NOMO-1 (cell line): ENCODE results near the gene EXOSC7.
A peak's percentile ranks its signal among the peaks of the same experiment; 100 is the strongest.

Experiments
- DNase-seq, 2 experiments: peaks; one replicate each; lab custom pipeline; 2025; ENCODE audit not compliant: unreplicated experiment in 2 of 2; lab: John Stamatoyannopoulos, UW

EXOSC7 gene

DNA sequence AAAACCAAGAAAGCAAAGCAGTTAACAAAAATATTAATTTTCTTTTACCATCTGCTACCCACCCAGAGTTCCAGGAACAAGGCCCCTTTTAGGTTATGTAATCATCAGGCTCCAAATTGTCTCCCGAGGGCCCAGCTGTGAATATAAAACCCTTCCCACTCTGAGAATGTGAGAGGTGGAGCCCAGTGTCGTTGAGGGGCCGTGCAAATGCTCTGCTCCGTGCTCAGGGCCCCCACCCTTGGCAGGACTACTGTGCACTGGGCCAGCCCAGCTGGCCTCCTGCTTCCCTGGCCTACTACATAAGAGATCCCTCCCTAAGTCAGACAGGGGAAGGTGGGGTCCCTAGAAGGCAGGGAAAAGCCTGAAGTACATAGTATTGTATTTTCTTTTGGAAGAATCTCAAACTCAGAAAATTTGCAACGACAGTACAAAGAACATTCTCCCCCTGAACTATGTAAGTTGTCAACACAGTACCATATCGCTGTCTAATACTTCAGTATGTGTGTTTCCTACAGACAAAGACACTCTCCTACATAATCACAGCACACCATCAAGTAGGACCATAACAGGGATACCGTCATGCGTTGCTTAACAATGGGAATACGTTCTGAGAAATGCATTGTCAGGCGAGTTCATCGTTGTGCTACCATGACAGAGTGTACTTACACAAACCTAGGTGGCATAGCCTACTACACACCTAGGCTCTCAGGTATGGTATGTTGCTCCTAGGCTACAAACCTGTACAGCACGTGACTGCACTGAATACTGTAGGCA is 45.7 kb downstream of the EXOSC7 start:
- no peak for DNase-seq

DNA sequence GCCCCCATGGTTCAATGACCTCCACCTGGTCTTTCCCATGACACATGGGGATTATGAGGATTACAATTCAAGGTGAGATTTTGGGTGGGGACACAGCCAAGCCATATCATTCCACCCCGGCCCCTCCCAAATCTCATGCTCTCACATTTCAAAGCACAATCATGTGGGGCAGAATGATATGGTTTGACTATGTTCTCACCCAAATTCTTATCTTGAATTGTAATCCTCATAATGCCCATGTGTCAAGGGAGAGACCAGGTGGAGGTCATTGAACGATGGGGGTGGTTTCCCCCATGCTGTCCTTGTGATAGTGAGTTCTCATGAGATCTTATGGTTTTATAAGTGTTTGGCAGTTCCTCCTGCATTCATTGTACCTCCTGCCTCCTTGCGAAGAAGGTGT is 47.6 kb downstream of the EXOSC7 start:
- no peak for DNase-seq

DNA sequence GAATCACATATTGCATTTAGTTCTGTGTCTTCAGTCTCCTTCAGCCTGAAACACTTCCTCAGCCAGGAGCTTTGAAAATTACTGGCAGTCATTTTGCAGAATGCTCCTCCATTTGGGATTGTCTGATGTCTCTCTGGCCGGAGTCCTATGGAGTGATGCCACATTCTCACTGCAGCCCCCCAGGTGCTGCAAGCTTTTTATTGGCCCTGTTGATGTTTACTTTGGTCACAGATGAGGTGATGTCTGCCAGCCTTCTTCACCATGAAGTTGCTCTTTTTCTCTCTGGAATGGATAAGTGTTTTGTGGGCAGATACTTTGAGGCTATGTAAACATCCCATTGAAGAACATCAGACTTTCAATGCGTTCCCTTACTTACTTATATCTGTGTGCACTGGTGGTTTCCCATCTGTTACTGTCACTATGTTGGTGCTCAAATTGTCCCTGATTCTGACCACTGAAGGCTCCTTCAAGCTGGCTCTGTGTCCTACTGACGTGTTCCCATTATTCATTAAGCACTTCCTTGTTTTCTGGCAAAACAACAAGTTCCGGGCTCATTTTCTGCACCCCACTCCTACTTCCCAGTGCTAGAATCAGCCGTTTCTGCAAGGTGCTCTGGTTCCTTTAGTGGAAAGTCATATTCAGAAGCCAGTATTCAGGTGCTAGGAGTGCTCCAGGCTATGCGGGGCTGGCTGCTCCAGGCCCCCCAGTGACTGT is 48.7 kb downstream of the EXOSC7 start:
- DNase-seq, result no peak

DNA sequence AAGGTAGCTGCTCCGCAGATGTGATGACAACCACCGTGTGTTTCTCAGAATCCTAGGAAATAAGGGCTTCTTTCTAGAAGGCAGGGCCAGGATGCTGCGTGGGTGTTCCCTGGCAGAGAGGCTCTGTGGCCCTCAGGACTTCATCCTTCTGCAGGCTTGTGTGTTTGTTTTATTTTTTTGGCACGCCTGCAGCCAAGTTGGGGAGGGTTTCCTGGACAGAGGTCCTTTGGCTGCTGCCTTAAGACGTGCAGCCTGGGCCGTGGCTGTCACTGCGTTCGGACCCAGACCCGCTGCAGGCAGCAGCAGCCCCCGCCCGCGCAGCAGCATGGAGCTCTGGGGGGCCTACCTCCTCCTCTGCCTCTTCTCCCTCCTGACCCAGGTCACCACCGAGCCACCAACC is 50.0 kb downstream of the EXOSC7 start, which contains the start of gene CLEC3B:
Gene CLEC3B, plus strand, starts transcription at position 266 of the 400 bp plus-strand sequence. Its CDS starts 60 bp downstream, at position 326.
- no peak for DNase-seq

DNA sequence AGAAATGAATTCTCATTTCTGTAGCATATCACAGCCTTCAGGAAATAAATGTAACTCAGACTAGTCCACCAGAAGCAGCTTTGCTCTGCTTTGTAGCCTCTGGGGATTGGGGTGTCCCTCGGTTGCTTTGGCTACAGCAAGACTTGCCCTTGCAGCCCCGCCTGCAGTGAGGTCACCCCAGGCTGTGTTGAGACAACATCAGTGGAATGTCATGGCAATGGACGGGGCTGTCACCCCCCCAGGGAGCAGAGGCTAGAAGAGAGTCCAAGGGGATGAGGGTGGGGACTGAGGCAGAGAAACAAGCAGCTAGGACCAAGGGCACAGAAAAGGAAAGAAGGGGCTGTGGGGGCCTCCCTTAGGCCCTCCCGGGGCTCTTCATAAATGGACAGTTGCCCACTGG is 50.9 kb downstream of the EXOSC7 start:
- DNase-seq, result no peak

DNA sequence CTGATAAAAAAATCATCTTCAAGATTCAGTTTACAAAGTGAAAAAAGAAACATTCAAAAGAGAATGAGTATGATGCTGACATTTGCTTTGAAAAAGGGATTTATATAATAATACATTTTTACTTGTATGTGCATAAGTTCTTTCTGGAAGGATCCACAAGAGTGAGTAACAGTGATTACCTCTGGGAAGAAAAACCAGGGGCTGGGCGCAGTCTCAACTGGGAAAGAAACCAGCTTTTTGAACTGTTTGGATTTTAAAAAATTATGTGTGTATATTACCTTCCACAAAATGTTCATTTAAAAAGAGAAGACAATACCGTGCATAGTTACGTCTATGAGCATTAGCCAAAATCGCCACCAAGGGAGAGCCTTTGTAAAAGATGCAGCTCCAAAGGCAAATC is 51.4 kb downstream of the EXOSC7 start:
- DNase-seq, result no peak

DNA sequence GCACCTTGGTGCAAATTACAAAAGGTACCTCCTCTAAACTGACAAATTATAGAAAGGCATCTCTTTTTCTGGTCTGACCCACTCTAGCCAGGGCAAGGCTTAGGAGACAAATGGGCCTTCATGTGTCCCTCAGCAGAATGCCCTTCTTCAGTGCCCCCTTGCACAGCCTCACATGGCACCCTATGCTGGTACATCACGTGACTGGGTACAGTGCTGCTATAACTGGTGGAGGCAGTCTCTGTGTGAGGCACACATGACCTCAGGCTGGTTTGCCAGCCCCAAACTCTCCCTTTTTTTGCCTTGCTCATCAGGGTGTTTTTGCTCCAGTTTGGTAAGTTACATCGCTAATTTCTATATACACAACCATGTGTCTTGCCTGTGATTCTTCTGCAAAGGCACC is 53.2 kb downstream of the EXOSC7 start:
- no peak for DNase-seq

DNA sequence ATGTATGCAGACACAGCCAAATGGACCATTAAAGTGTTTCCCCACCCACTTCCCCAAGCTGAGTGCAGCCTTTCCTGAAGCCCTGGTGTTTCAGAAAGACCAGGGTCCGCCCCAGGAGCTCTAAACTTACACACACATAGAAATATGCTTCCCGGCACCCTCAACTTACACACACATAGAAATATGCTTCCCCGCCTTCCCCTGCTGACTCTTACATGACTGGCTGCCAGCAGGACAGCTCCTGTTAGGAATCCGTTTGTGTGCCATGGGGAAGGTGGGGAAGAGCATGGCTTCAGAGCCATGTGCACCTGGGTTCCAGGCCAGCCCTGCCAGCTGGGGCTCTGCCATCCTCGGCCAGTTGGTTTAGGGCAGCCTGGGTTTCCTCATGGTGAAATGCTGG is 53.6 kb downstream of the EXOSC7 start:
- no peak for DNase-seq

DNA sequence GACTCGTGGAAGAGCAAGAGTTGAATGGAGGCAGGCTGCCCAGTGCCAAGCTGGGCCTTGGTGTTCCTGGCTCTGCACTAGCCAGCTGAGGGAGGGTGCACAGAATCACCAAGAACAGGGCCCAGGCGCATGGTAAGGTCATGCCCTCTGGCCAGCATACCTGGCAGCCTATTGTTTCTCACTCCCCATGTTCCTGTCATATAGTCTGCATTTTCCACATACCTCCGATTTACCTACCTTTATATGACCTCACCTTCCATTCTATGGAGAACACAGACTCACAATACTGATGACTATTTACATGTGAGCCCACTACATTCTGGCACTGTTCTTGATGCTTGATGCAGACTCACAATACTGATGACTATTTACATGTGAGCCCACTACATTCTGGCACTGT is 55.5 kb downstream of the EXOSC7 start:
- no peak for DNase-seq

DNA sequence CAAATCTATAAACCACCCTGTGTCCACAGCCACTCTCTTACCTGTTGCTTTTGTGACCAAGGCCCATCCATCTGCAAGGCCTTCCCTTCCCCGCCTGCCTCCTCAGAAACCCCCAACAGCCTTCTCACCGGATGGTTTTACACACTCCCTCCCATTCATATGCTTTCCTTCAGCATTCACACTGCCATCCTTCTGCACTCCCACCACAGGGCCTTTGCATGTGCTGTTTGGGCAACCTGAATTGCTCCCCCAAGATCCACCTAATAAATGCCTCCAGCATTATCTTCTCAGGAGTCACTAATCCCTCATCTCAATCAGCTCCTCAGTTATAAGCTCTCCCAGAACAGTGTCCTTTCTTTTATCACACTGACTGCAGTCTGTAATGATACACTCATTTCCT is 56.1 kb downstream of the EXOSC7 start:
- DNase-seq, result no peak

DNA sequence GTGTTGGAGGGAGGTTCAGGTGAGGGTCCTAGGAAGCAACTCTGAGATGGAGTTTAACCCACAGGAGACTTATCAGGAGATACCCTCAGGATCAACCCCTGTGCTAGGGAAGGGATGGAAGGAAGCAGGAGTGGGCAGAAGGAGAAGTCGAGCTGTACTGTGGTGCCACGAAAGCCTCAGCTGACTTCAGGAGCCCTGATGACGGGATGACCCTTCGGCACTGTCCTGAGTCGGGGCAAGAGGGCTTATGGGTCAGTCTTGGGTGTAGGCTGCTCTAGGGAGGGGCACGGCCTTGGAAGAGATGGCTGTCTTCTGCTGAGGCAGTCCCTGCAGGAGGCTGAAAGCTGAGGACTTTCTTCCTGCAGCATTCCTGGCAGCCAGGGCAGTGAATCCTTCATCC is 57.7 kb downstream of the EXOSC7 start:
- no peak for DNase-seq

DNA sequence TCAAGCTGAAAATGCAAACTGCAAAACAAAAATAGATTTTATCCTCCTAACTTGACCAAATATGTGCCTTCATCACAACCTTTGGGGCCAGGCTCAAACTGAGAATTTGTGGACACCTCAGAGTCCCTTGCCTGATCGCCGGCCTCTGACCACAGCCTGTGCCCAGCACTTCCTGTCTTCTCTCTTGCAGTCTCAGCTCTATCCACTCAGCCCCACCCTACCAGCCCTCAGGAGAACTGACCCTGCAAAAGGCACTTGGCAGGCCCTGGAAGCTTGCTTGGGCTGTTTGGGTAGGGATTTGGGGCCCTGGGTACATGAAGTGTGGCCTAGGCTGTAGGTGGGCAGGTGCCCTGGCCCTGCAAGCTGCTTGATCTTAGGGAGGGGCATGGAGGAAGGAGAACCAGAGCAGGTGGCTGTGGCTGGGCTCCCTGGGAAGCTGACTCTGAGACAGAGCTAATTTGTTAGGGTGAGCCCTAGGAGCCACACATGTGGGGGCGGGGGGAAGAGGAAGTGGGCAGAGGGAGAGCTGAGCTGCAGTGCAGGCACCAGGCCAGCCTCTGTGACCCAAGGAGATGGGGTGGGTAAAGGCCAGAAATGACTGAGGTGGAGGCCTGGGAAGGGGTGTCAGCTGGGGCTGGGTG is 58.7 kb downstream of the EXOSC7 start:
- peak; percentile 75 to 86 for DNase-seq

DNA sequence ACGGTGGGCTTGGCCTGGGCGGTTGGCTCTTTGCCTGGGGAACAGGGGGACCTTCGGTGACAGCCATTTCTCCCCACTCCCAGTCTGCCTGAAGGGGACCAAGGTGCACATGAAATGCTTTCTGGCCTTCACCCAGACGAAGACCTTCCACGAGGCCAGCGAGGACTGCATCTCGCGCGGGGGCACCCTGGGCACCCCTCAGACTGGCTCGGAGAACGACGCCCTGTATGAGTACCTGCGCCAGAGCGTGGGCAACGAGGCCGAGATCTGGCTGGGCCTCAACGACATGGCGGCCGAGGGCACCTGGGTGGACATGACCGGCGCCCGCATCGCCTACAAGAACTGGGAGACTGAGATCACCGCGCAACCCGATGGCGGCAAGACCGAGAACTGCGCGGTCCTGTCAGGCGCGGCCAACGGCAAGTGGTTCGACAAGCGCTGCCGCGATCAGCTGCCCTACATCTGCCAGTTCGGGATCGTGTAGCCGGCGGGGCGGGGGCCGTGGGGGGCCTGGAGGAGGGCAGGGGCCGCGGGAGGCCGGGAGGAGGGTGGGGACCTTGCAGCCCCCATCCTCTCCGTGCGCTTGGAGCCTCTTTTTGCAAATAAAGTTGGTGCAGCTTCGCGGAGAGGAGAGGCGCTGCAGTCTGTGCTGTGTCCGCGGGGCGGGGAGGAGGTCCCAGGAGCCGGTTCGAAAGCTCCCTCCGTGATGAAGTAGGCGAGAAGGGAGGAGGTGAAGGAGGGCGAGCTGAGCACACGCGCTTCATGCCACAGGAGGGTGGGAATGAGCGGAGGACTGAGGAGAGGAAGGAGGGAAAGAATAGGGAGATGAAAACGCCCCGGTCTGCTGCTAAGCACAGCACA is 59.6 kb downstream of the EXOSC7 start:
- DNase-seq, result peak in 1 of 2 experiments; percentile 15

DNA sequence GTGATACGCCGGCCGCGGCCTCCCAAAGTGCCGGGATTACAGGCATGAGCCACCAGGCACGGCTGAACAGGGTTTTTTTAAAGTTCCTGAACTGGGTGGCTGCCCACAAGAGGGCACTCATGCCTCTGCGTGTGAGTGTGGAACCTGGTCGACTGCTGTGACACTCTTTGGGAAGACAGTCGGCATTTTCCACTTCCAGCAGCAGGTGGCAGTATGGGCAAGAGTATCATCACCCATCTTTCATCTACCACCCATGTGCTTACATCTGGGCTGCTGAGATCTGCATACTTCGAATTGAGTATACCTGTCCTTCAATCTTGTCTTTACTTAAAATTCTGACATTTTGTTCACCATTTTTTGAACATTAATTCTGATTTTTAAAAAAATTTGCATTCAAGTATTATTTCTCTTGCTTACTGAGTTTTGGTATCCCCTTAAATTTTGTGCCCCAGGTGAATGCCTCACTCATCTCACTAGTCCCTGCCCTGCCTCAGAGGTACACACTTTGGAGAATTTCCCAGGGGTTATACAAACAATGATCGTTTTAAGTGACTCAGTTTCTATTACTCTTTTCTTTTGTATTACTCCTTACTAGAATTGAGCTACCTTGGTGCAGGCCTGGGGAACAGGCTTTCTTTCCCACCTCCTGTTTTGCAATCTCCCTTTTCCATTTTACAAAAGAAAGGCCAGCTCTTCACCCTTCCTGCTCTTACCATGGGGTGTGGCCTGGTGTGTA is 61.8 kb downstream of the EXOSC7 start:
- DNase-seq, result peak; percentile 76 to 91

DNA sequence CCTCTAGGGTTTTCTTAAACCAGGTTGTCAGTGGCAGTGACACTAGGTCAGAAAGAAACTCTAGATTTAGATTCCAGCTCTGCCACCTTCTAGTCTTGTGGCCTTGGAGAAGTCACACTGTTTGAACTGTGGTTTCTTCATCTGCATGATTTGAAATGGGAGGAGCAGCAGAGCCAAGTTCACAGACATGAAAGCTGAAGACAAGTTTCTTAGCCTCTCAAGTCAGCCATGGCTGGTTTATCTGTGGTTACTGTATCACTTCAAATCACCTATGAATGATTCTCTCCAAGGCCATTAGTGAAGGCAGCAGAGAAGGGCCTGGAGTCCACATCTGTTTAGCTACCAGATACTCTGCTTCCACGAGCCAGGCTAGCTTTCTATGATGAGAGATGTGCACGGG is 65.6 kb downstream of the EXOSC7 start:
- DNase-seq, result no peak

DNA sequence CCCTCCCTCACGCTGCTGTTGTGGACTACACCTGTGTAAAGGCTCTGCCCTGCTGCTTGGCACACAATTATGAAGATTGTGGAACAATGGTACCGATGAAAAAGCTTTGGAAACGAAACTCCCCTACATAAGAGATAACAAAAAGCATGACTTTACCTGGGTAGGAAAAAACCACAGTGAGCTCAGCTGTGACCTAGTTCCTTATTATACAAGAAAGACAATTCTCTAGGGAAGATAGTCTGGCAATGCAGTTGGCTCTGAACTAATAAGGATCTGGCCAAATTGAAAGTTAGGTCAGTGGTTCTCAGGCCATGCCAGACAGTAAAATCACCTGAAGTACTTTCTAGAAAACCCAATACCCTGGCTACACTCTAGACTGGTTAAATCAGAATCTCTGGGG is 66.1 kb downstream of the EXOSC7 start:
- no peak for DNase-seq

DNA sequence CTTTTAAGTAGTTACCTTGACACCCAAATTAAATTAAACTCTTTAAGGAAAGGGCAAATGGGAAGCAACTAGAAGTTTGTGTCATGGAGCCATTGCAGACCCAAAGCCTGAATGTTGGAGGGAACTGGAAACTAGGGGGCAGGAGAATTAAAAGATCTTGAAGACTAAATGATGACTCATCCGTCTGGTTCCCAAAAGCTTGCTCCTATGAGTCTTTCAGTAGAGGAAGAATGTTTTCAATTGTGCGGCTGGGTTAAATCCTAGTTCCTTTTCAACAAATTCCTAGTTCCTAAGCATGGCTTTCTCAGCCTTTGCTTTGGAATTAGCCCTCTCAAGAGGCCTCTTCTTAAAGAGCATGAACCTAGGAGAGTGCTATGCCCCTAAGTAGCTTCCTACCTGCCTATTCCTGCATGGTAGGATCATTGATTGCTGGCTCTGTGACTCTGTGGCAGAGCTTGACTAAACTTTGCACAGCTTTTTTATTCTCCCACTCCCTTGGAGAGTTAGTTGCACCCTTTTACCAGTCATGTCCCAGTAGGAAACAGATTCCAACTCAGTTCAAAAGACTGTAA is 67.8 kb downstream of the EXOSC7 start:
- DNase-seq, result no peak

DNA sequence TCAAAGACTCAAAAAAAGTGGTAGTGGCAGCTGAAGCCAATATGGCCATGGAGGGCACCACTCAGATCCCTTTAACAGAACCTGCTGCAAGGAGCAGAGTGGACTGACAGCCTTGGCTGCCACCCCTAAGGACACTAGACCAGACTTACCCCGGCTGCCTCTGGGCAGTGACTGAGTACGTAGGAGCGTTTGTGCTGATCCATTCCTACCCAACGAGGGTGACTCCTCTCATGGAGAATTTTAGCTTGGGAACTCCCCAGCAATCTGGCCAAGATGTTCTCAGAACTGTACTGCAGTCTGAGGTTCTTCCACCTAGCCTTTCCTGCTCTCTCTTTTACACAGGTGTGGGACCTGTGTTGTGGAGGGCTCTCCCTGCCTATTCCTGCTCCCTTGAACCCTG is 72.2 kb downstream of the EXOSC7 start:
- DNase-seq, result no peak

DNA sequence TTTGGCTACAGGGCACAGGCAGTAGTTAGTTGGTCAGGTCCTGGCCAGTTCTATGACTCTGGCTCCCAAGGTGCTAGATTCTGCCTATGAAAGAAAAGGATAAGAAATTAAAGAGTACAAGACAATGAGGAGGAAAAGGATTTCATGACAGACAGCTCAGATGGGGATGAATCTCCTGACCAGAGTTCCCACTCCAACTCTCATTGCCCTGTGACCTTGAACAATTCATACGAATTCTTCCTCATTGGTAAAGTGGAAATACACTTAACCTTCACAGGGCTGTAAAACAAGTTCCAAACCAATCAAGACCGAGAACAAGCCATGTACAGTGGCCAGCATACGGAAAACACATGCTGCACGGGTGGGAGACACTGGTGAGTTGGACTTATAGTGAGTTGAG is 73.8 kb downstream of the EXOSC7 start:
- DNase-seq, result no peak

DNA sequence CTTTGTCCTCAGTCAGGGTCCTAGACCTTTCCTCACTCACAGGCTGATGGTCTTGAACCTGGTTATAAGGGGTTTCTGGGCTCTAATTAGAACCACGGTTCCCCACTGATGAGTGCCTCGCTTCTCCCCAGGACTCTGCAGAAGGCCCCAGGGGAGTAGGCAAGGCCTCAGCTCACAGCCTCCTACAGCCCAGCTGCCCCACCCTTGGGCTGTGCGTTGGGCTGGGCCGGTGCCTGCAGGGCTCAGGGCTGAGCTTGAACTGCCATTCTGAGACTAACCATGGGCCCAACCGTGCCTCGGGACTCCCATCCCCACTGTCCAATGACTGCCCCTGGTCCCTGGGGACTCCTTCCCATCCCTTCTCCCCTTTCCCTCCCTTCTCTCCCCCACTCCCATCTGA is 75.6 kb downstream of the EXOSC7 start:
- DNase-seq, result no peak
